GM23338 (cell line): ENCODE measurements around the gene C1QTNF2. TPM values are rescaled to one million over a fixed set of nuclear protein-coding genes. Genes with fewer than 3 reads are reported as not detected.

Experiments
- ATAC-seq: fragments of 200-7000 bp; cut with Tn5 transposase; 3 replicates; pipeline ENCODE4 v1.9.1; 2020
- DNase-seq: peaks from one replicate; pipeline ENCODE4 v3.0.0-alpha.2; 2015; ENCODE audit warnings: low spot score
- H2AFZ ChIP-seq: fragments of 200-600 bp; sonication (generic); 2 replicates; pipeline ENCODE4 v1.8.0; 2016; ENCODE audit warnings: antibody characterized with exemption, mild to moderate bottlenecking, moderate library complexity
- H3F3A ChIP-seq: fragments of 200-600 bp; sonication (generic); replicated peaks from 2 replicates; pipeline ENCODE4 v1.8.0; 2017; ENCODE audit warnings: antibody characterized with exemption, mixed run types, low read depth
- H3K27ac ChIP-seq: fragments of 200-600 bp; sonication (generic); 2 replicates; pipeline ENCODE4 v1.6.1; 2016; ENCODE audit warnings: low read depth
- H3K27me3 ChIP-seq: fragments of 200-600 bp; sonication (generic); 2 replicates; pipeline ENCODE4 v1.8.0; 2016; ENCODE audit warnings: mild to moderate bottlenecking, mixed run types, moderate library complexity; ENCODE audit not compliant: insufficient read depth
- H3K36me3 ChIP-seq: fragments of 200-600 bp; sonication (generic); 2 replicates; pipeline ENCODE4 v1.8.0; 2016; ENCODE audit warnings: mild to moderate bottlenecking; ENCODE audit not compliant: insufficient read depth
- H3K4me1 ChIP-seq: fragments of 200-600 bp; sonication (generic); 2 replicates; pipeline ENCODE4 v1.8.0; 2016; ENCODE audit warnings: mild to moderate bottlenecking, moderate library complexity; ENCODE audit not compliant: insufficient read depth
- H3K4me2 ChIP-seq: fragments of 200-600 bp; sonication (generic); 2 replicates; pipeline ENCODE4 v1.7.1; 2017; ENCODE audit warnings: mixed run types
- H3K4me3 ChIP-seq: fragments of 200-600 bp; sonication (generic); 2 replicates; pipeline ENCODE4 v1.6.1; 2016; ENCODE audit warnings: mixed run types
- H3K79me2 ChIP-seq: fragments of 200-600 bp; sonication (generic); replicated peaks from 2 replicates; pipeline ENCODE4 v1.8.0; 2017; ENCODE audit warnings: mild to moderate bottlenecking; ENCODE audit not compliant: insufficient read depth
- H3K9me2 ChIP-seq: fragments of 200-600 bp; sonication (generic); 2 replicates; pipeline ENCODE4 v1.8.0; 2017; ENCODE audit not compliant: insufficient read depth
- H4K20me1 ChIP-seq: fragments of 200-600 bp; sonication (generic); replicated peaks from 2 replicates; pipeline ENCODE4 v1.8.0; 2017; ENCODE audit warnings: mild to moderate bottlenecking; ENCODE audit not compliant: insufficient read depth
- H3K27ac Mint-ChIP-seq: 2 replicates; pipeline ENCODE4 v1.8.0; 2020; ENCODE audit warnings: inconsistent platforms, mild to moderate bottlenecking, moderate library complexity, mixed read lengths
- H3K27me3 Mint-ChIP-seq: 3 replicates; pipeline ENCODE4 v1.8.0; 2022; ENCODE audit warnings: low read depth, mild to moderate bottlenecking, moderate library complexity, mixed read lengths, inconsistent platforms; ENCODE audit not compliant: insufficient read depth, poor library complexity
- H3K36me3 Mint-ChIP-seq: 3 replicates; pipeline ENCODE4 v1.8.0; 2021; ENCODE audit warnings: low read depth, mild to moderate bottlenecking, inconsistent platforms, moderate library complexity, mixed read lengths
- H3K4me1 Mint-ChIP-seq: 3 replicates; pipeline ENCODE4 v1.8.0; 2020; ENCODE audit warnings: mild to moderate bottlenecking, inconsistent platforms, mixed read lengths
- H3K4me3 Mint-ChIP-seq: 3 replicates; pipeline ENCODE4 v1.8.0; 2021; ENCODE audit warnings: moderate library complexity, mild to moderate bottlenecking, inconsistent platforms, mixed read lengths
- H3K9me3 Mint-ChIP-seq: 3 replicates; pipeline ENCODE4 v1.8.0; 2020; ENCODE audit warnings: moderate library complexity, mild to moderate bottlenecking, inconsistent platforms, mixed read lengths
- CREB1 ChIP-seq: fragments of 250-450 bp; sonication (Bioruptor Pico); IDR thresholded peaks from 2 replicates; pipeline ENCODE4 v1.5.0; 2020; ENCODE audit warnings: low read depth, mild to moderate bottlenecking, moderate library complexity
- ETS1 ChIP-seq: IDR thresholded peaks from 2 replicates; pipeline ENCODE4 v1.6.1; 2016; ENCODE audit warnings: antibody characterized with exemption
- EZH2 ChIP-seq: fragments of 200-600 bp; sonication (generic); IDR thresholded peaks from one replicate; pipeline ENCODE4 v1.8.0; 2017; ENCODE audit warnings: antibody characterized with exemption, mild to moderate bottlenecking, low read depth; ENCODE audit not compliant: unreplicated experiment
- EZH2phosphoT487 ChIP-seq: fragments of 200-600 bp; sonication (generic); IDR thresholded peaks from one replicate; pipeline ENCODE4 v1.8.1; 2018; ENCODE audit warnings: antibody characterized with exemption; ENCODE audit not compliant: unreplicated experiment
- JUNB ChIP-seq: IDR thresholded peaks from one replicate; pipeline ENCODE4 v1.6.1; 2016; ENCODE audit warnings: antibody characterized with exemption; ENCODE audit not compliant: unreplicated experiment
- NANOG ChIP-seq: IDR thresholded peaks from 2 replicates; pipeline ENCODE4 v1.6.1; 2016; ENCODE audit warnings: antibody characterized with exemption, borderline replicate concordance
- POLR2AphosphoS5 ChIP-seq: IDR thresholded peaks from 2 replicates; pipeline ENCODE4 v1.6.1; 2016; ENCODE audit warnings: antibody characterized with exemption, low read depth
- STAT1 ChIP-seq: IDR thresholded peaks from one replicate; pipeline ENCODE4 v1.6.1; 2016; ENCODE audit warnings: antibody characterized with exemption; ENCODE audit not compliant: unreplicated experiment
- ZNF114 ChIP-seq: fragments of 250-450 bp; sonication (Bioruptor Pico); IDR thresholded peaks from 2 replicates; pipeline ENCODE4 v1.5.0; 2020; ENCODE audit warnings: mild to moderate bottlenecking, moderate library complexity
- ZNF331 ChIP-seq: fragments of 250-450 bp; sonication (Bioruptor Pico); IDR thresholded peaks from 2 replicates; pipeline ENCODE4 v1.5.0; 2020; ENCODE audit warnings: low read depth, mild to moderate bottlenecking, moderate library complexity
- ZNF462 ChIP-seq: fragments of 250-450 bp; sonication (Bioruptor Pico); IDR thresholded peaks from 2 replicates; pipeline ENCODE4 v1.5.0; 2020; ENCODE audit warnings: mild to moderate bottlenecking, moderate library complexity
- polyA plus RNA-seq: library from polyadenylated mRNA; unstranded; fragments of >200 nt; fragmentation: Nextera tagmentation; extraction: Ambion mirVana; gene quantifications from 2 replicates; pipeline ENCODE4 v1.2.1, GENCODE V29; 2016
- total RNA-seq: library from RNA; depleted of rRNA; stranded (reverse); fragments of >200 nt; shearing (Covaris generic); gene quantifications from 2 replicates; pipeline ENCODE4 v1.2.3, GENCODE V29; 2014
- TF ChIP-seq, protein P1 (sequence below): IDR thresholded peaks from one replicate; pipeline ENCODE4 v1.6.1; 2018; ENCODE audit warnings: antibody characterized with exemption; ENCODE audit not compliant: unreplicated experiment
- TF ChIP-seq, protein P2 (sequence below), 2 experiments: fragments of 200-600 bp in 1 of 2; sonication (generic) in 1 of 2; conservative IDR thresholded peaks; 2 replicates each; pipeline versions ENCODE4 v1.5.1 to v1.6.1; 2016 to 2017; ENCODE audit warnings: antibody characterized with exemption in 2 of 2, low read depth in 2 of 2, mild to moderate bottlenecking in 2 of 2, moderate library complexity in 1 of 2

Gene C1QTNF2
- total and polyA plus RNA-seq, 2 experiments from 2014 or later = 0.56 to 0.92 TPM

DNA sequence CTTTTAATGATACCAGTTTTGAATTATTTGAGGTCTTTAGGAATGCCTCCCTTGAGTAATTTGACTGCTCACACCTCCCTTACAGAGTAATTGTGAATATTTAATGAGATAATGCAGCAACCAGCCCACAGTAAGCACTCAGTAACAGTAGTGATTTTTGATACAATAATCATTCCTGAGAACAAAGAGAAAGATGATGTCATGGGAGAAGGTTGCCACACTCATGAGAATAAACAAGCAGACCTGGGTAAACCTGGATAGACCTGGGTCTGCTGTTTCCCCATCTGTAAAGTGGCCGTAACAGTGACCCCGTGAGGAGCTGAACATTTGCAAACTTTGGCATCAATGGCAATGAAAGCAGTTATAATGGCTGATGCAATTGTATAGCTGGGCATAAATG lies 4.2 kb downstream of the C1QTNF2 start:
- no peaks in the 10 kb centered on the region for H3K9me2 ChIP-seq
- H3K27ac Mint-ChIP-seq = no peak overlapping the region
- H3K79me2 ChIP-seq = no peaks in the 10 kb centered on the region
- no peaks in the 10 kb centered on the region for H3K36me3 Mint-ChIP-seq
- no peak overlapping the region for H3K27ac ChIP-seq
- H3K4me3 ChIP-seq = no peak overlapping the region
- ATAC-seq = no peak
- H3K9me3 Mint-ChIP-seq = no peaks in the 10 kb centered on the region
- peaks cover 12% of the 10 kb centered on the region for H3K27me3 Mint-ChIP-seq
- H2AFZ ChIP-seq = no peak overlapping the region
- no peaks in the 10 kb centered on the region for H3F3A ChIP-seq
- H3K4me2 ChIP-seq = no peak overlapping the region
- no peaks in the 10 kb centered on the region for H4K20me1 ChIP-seq
- TF ChIP-seq POLR2AphosphoS5 (no peak), ETS1 (no peak), STAT1 (no peak), EZH2 (no peak), EZH2phosphoT487 (no peak), ZNF462 (no peak), CREB1 (CRISPR knock-in tag) (no peak), ZNF114 (no peak), NANOG (no peak), JUNB (no peak), ZNF331 (CRISPR knock-in tag) (no peak)
- TF ChIP-seq, protein P1, sequence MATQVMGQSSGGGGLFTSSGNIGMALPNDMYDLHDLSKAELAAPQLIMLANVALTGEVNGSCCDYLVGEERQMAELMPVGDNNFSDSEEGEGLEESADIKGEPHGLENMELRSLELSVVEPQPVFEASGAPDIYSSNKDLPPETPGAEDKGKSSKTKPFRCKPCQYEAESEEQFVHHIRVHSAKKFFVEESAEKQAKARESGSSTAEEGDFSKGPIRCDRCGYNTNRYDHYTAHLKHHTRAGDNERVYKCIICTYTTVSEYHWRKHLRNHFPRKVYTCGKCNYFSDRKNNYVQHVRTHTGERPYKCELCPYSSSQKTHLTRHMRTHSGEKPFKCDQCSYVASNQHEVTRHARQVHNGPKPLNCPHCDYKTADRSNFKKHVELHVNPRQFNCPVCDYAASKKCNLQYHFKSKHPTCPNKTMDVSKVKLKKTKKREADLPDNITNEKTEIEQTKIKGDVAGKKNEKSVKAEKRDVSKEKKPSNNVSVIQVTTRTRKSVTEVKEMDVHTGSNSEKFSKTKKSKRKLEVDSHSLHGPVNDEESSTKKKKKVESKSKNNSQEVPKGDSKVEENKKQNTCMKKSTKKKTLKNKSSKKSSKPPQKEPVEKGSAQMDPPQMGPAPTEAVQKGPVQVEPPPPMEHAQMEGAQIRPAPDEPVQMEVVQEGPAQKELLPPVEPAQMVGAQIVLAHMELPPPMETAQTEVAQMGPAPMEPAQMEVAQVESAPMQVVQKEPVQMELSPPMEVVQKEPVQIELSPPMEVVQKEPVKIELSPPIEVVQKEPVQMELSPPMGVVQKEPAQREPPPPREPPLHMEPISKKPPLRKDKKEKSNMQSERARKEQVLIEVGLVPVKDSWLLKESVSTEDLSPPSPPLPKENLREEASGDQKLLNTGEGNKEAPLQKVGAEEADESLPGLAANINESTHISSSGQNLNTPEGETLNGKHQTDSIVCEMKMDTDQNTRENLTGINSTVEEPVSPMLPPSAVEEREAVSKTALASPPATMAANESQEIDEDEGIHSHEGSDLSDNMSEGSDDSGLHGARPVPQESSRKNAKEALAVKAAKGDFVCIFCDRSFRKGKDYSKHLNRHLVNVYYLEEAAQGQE = no peak
- TF ChIP-seq, protein P2, sequence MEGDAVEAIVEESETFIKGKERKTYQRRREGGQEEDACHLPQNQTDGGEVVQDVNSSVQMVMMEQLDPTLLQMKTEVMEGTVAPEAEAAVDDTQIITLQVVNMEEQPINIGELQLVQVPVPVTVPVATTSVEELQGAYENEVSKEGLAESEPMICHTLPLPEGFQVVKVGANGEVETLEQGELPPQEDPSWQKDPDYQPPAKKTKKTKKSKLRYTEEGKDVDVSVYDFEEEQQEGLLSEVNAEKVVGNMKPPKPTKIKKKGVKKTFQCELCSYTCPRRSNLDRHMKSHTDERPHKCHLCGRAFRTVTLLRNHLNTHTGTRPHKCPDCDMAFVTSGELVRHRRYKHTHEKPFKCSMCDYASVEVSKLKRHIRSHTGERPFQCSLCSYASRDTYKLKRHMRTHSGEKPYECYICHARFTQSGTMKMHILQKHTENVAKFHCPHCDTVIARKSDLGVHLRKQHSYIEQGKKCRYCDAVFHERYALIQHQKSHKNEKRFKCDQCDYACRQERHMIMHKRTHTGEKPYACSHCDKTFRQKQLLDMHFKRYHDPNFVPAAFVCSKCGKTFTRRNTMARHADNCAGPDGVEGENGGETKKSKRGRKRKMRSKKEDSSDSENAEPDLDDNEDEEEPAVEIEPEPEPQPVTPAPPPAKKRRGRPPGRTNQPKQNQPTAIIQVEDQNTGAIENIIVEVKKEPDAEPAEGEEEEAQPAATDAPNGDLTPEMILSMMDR (conservative IDR thresholded peaks at IDR 0.05; ENCODE audit: low read depth in 2 of 2) = no peak
- H3K27me3 ChIP-seq = peaks cover 27% of the 10 kb centered on the region
- no peaks in the 10 kb centered on the region for H3K36me3 ChIP-seq
- H3K4me3 Mint-ChIP-seq = no peak overlapping the region
- DNase-seq = no peak
- peaks cover 9% of the 10 kb centered on the region for H3K4me1 Mint-ChIP-seq
- peaks cover 9% of the 10 kb centered on the region; the same call in 1 of the 2 replicates for H3K4me1 ChIP-seq
